HPDE6-E6E7 (cell line): ENCODE results near the gene IGFBP7.

ENCODE experiments used
- DNase-seq: peaks from one replicate; pipeline ENCODE4 v3.0.0; 2011; ENCODE audit warnings: missing footprints; ENCODE audit errors: extremely low spot score

The IGFBP7 gene

DNA sequence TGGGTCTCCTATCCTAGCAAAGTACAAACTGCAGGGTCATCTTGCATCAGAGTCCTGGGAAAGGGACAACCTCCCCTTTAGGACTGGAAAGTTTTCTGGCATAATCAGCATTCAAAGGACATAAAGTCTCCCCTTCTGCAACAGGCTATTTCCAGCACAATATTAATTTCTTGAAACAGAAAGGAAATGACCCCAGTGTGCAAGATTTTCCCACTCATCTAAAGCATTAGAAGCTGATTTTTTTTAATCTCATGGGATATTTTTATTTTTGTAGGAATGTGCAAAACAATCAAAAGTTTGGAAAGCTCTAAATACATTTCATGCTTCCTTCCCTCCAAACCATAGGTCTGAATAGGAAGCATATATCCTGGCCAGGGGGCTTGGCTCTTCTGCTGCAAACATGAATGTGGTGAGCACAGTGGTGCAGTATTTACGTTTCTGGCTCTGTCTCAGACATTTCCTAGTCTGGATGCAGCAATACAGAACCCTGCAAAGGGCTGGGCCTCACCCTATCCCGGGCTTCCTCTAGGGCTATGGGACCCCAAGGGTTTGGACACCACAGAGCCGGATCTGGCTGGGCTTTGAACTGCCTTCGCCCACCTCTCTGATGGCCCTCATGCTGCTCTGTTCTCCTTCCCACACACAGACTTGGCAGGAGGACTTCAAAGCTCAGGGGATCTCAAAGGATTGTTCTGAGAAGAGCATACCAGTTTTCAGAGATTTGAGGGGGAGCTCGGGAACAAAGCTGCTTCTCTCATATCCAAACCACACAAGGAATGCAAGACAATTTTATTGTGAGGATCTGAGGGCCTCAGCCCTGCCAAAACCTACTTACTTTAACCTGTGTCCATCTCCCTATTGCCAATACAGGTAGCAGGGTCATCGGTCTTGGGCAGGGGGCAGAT is 66.6 kb downstream of the IGFBP7 start:
- no peak for DNase-seq

DNA sequence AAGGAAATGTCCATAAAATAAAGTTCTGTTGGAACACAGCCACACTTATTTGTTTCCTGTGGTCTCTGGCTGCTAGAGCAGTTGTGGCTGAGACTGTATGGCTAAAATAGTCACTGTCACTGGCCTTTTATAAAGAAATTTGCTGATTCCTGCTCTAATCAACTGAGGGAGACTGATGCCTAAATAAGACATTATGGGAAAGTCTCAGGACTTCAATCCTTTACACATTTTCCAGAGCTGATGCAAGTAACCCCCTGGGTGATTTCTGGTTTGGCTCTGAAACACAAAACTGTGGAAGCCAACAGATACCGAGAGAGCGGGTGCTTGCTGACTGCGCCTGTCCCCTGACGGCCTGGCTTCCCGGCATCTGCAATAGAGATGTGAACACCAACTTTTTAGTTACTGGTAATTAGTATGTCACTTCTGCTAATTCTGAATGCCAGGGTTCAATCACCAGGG is 67.4 kb downstream of the IGFBP7 start:
- no peak for DNase-seq

DNA sequence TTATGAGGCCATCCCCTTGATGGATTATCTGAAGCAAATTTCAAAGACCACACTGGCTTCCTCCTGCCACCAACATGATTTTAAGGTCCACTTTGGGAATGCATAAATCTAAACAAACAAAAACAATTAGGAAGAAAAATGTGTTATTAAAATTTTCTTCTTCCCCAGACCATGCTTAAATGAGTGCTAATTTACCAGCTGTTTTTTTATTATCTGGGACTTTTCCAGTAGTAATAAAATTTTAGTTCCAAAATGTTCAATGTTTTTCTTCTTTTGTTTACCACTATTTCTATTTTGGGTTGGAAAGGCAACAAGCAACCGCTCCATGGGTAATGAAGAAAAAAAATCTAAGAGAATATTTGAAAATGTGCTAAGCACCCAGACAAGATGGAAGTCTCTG is 69.2 kb downstream of the IGFBP7 start:
- no peak for DNase-seq

DNA sequence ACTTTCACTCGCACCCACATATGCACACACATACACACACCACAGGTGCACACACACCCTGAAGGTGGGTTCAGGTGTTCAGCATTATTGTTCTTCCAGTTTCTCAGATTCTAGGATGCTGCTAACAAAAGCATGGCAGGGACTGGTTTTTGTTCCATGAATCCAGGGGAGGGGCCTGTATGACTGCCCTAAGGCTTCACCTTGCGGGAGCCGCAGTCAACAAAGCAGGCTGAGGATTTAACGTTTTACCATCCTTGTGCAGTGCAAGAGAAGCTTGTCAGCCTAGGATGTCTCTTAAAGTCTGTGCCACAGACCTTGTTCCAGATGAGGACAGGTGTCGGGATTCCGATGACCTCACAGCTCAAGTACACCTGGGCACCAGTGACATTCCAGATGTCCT is 69.7 kb downstream of the IGFBP7 start:
- no peak for DNase-seq

DNA sequence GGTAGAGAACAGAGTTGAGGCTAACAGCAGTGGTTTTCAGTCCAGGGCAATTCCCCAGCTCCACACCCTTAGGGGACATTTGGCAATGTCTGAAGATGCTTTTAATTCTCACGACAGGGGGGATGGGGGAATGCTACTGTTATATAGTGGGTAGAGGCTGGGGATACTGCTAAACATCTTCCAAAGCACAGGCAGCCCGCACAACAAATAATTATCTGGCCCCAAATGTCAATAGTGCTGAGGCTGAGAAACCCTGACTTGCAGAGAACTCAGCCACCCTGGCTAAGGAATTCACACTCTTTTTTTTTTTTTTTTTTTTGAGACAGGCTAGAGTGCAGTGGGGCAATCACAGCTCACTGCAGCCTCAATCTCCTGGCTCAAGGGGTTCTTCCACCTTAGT is 70.8 kb downstream of the IGFBP7 start:
- DNase-seq = no peak

DNA sequence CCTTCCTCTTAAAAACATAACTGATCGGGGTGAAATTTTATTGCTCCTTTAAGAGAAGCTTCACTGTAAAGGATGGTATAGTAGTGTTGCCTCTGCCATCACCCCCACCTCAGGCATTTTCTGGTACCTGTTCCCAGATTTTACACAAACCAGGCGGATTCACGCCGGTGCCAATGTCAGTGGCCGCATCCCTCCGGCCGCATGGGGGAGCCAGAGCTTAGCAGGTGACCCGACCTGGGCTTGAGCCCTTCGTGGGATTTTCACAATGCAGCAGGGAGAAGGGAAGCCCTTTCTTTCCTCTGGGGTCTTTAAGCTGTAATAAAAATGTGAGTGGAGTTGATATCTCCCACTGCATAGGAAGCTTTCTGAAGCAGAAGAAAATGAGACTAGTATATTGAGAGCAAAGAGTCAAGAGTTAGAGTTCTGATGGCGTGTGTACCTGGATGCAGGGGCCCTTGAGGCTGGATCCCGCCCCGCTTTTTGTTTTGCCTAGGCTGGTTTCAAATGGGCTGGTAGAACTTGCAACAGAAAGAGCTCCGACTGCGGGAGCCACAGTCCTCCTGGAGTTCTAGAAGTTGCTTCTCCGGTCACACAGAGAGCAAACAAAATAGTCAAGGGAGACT is 72.1 kb downstream of the IGFBP7 start:
- DNase-seq = peak; percentile 49

DNA sequence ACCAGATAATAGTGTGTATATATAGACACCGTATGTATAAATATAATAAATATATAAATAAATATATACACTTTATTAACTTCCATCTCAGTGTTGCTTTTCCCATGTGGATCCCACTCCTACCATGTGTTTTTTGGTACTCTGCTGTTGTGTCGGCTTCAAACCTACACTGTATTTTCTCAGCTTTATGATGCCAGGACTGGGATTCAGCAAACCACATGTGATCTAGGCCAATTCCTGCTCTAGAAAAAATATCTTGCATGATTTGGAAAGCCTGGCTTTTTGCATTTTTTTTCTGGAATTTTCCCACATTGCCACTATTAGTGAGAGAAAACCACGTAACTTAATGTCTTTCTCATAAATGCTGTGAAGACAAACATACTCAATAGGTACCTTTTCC is 75.7 kb downstream of the IGFBP7 start:
- no peak for DNase-seq

DNA sequence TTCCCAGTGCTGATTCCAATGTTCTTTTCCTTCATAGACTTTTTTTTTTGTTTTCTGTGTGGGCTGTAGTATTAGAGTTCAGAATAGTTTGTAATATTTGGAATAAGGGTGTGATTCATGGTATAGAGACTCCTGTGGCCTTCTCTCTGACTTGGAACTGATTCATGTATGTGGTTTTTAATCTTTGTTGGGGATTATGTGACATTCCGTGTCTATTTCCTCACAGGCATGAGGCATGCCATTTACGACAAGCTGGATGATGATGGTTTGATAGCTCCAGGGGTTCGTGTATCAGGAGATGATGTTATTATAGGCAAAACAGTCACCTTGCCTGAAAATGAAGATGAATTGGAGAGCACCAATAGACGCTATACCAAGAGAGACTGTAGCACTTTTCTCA is 87.1 kb downstream of the IGFBP7 start:
- peak; percentile 36 for DNase-seq

DNA sequence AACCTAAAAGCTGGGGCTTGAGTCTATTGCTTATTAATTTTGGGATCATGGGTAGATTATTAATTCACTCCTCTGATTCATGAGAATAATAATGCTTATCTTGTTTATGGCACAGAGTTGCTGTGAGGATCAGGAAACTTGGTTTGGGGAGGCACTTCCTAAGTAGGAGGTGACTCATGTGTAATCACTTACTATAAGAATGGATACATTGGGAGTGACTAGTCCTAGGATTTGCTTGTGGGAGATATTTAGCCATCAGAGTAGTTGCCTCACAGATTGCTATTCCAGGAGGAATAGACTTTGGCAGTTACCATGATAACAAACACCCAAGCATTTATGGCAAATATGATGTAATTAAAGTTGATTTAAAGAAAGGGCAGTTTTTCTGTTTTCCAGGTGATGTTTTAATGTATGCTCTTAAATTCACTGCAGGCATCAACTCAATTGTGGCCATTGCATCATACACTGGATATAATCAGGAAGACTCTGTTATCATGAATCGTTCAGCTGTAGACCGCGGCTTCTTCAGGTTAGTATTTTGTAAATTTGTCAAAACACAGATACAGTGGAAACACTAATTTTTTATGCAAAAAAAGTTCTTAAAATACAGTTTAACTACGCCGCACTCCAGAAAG is 89.6 kb downstream of the IGFBP7 start:
- DNase-seq = peak; percentile 58

DNA sequence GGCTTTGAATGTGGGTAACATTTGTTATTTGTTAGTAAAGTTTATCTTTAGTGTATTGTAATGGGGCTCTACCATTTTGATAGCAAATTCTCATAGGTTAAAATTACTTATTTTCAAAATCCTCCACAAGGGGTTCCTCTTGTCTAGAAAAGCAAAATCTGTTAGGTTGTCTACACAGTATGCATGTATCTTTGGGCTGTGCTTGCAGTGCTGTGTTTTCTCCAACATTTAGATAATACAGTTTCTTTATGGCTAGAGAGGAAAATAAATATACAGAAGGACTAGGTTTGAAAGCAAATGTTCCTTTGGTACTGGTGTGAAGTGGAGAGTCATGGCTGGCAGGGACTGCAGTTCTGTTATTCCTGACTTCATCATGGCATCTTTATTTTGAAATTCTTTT is 91.2 kb downstream of the IGFBP7 start:
- DNase-seq = no peak

DNA sequence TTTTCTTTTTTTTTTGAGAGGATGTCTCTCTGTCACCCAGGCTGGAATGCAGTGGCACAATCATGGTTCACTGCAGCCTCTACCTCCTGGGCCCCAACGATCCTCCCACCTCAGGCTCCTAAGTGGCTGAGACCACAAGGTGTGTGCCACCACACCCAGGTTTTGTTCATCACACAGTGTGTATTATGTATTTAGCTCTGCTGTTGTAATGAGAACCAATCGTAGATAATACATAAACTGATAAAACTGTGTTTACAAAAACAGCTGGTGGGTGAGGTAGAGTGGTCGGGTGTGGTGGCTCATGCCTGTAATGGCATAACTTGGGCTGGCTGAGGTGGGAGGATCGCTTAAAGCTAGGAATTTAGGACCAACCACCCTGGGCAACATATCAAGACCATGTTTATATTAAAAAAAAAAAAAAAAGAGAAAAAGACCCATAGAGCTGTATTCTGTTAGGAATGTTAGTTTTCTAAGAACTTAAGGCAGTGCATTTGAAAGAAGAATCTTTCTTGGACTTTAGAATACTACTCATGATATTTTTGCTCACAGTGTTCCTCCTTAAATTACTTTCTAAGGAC is 96.6 kb downstream of the IGFBP7 start:
- no peak for DNase-seq

DNA sequence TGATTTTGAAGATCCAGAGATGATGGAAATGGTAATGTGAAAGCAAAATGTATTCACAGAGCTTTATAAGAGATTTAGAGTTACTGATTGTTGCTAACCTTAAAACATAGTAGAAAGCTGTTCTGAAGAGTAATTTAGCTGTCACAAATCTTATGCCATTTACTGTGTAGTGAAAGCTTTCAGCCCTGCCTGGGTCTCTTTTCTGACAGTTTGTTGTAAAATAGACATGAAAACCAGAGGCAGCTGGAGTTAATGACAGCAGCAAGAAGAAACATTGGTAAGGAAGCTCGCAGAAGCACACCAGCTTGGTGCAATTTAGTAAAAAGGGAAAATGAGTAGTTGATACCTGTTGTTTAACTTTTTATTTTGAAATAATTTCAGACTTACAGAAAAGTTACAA is 110.4 kb downstream of the IGFBP7 start:
- no peak for DNase-seq

DNA sequence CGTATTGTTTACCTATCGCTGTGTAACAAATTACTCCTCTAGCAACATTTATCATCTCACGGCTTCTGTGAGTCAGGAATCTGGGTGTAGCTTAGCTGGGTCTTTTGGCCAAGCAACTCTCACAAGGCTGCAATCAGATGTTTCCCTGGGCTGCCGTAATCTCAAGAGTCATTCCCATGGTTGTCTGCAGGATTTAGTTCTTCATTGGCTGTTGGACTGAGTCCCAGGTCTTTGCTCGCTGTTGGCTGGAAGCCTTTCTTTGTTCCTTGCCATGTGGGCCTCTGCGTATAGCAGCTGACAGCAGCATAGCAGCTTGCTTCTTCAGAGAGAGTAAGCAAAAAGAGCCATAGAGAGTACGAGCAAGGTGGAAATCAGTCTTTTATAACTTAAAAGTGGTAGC is 114.7 kb downstream of the IGFBP7 start:
- DNase-seq = no peak

DNA sequence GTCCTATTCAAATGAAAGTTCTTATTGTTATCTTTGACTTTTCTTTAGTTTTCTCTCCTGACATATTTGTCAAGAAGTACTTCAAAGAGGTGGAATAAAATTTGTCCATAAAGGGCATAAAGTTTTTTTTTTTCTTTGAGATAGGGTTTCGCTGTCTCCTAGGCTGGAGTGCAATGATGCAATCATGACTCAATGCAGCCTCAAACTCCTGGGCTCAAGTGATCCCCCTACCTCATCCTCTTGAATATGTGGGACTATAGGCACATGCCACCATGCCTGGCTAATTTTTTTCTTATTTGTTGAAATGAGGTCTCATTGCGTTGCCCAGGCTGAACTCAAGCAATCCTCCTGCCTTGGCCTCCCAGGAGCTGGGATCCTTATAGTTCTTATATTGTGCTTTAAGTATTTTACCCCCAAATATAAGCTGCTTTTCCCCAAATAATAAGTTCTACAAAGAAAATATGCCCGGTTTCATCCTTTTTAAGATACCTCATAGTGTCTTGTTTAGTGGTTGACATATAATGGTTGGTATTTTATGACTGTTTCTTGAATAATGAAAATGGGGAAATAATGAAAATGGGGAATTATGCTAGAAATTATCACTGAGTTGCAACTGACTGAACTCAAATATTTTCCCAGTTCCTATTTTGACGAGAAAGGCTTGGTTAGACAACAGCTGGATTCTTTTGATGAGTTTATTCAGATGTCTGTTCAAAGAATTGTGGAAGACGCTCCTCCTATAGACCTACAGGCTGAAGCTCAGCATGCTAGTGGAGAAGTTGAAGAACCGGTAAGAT is 119.9 kb downstream of the IGFBP7 start:
- no peak for DNase-seq

DNA sequence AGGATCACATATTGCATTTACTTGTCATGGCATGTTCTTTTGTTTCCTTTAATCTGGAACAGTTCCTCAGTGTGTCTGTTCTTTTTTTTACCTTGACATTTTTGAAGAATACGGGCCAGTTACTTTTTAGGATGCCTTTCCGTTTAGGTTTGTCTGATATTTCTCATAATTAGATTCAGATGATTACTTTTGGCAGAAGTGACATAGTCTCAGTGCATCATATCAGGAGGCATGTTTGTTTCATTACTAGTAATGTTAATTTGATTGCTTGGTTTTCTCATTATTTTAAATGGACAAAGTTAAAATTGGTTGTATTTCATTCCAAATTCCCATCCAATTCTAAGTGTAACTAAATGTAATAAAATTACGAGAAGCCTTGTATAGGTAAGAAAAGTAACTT is 123.2 kb downstream of the IGFBP7 start:
- DNase-seq = no peak

DNA sequence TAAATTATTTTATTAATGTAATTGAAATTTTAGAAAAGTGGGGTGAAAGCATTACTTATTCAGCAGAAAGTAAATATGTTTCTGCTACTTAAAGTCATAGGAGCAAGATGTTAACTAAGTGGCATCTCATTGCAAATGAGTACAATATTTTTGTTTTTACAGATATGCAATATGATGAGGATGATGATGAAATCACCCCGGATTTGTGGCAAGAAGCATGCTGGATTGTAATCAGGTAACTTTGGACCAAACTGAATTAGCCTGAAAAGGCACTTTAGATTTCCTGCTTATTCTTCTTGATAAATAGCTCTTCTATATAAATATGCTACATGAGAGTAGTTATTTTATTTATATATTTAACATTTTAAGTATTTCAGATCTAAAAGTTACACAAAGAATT is 124.0 kb downstream of the IGFBP7 start:
- DNase-seq = no peak

DNA sequence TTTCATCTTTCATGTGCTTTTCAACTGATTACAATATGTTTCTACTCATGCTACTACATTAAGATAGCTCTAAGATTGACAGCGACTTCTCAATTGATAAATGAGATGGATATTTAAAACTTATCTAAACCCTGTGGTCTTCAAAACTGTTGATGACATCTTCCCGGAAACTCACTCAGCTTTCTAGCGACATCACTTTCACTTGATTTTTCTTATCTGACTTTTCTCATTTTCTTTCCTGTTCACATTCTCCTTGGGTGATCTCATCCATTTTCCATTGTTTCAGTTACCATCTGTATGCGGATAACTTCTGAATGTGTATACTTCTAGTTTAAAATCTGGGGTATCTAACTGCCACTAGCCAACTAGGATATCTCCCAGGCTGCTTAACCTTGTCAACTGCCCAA is 128.4 kb downstream of the IGFBP7 start:
- no peak for DNase-seq
